Activated naive CD8-positive, alpha-beta T cell treated with anti-CD3 and anti-CD28 coated beads, Interleukin-2, amount 10 ng/mL, durations not matched to agents 7 days and 5 days (primary cell): Measurements from ENCODE around the gene GSTM2. TPM values are rescaled to one million over a fixed set of nuclear protein-coding genes. Genes with fewer than 3 reads are reported as not detected.
"Not testable (repeated sequence)": the region's sequence is repeated elsewhere in the genome, so short reads cannot be mapped to it uniquely, and the experiment has no call there.

Experiments used
- ATAC-seq: fragments of 150-1000 bp; cut with Tn5 transposase; one replicate; pipeline ENCODE4 v1.10.0; 2021; ENCODE audit warnings: low read depth, moderate library complexity
- POLR2A ChIA-PET: fragments of 350-600 bp; sonication (Branson Sonifier 250); formaldehyde crosslinking; loops from one replicate; lab custom pipeline; 2021; ENCODE audit warnings: antibody characterized with exemption; lab: Charles Lee
- DNase-seq: peaks from one replicate; pipeline ENCODE4 v3.0.0; 2021
- H3K27ac Mint-ChIP-seq: one replicate; pipeline ENCODE4 v1.8.0; 2022; ENCODE audit warnings: mild to moderate bottlenecking, mixed read lengths
- H3K27me3 Mint-ChIP-seq: one replicate; pipeline ENCODE4 v1.8.0; 2022; ENCODE audit warnings: mild to moderate bottlenecking, moderate library complexity, mixed read lengths
- H3K36me3 Mint-ChIP-seq: one replicate; pipeline ENCODE4 v1.8.0; 2021; ENCODE audit warnings: mild to moderate bottlenecking, mixed read lengths
- H3K4me1 Mint-ChIP-seq: one replicate; pipeline ENCODE4 v1.8.0; 2021; ENCODE audit warnings: mixed read lengths
- H3K4me3 Mint-ChIP-seq: one replicate; pipeline ENCODE4 v1.8.0; 2022; ENCODE audit warnings: mild to moderate bottlenecking, moderate library complexity, mixed read lengths
- H3K9me3 Mint-ChIP-seq: one replicate; pipeline ENCODE4 v1.8.0; 2021; ENCODE audit warnings: mixed read lengths
- total RNA-seq, 2 experiments: library from RNA; stranded (reverse); gene quantifications; one replicate each; pipeline ENCODE4 v1.2.3, GENCODE V29; 2021

The GSTM2 gene
- total RNA-seq, 2 experiments from 2014 or later = 16.8 to 17.3 TPM

GRCh38 chr1:109709822-109710221, 42.0 kb downstream of the GSTM2 start:
- ATAC-seq, H3K36me3 Mint-ChIP-seq, POLR2A ChIA-PET: not testable (repeated sequence)

GRCh38 chr1:109711593-109712320, 43.9 kb downstream of the GSTM2 start, which contains the start of gene GSTM5:
Gene GSTM5 (plus strand): TSS chr1:109712251. CDS start chr1:109712313, 62 bp downstream.
- H3K9me3 Mint-ChIP-seq = peaks cover 11% of the 10 kb centered on the region
- H3K27me3 Mint-ChIP-seq, H3K36me3 Mint-ChIP-seq, H3K4me3 Mint-ChIP-seq, DNase-seq, H3K4me1 Mint-ChIP-seq, H3K27ac Mint-ChIP-seq, ATAC-seq: not testable (repeated sequence)
- POLR2A ChIA-PET = interaction anchor here (0.6 kb wide), 1 partner anchor 169 kb away, joined by 5 read pairs; no protein-coding TSS in a partner anchor

More at GRCh38 chr1:109709822-109710221, 42.0 kb downstream of the GSTM2 start:
- not testable (repeated sequence) for H3K27me3 Mint-ChIP-seq, H3K27ac Mint-ChIP-seq, H3K4me1 Mint-ChIP-seq, DNase-seq, H3K4me3 Mint-ChIP-seq
- peaks cover 11% of the 10 kb centered on the region for H3K9me3 Mint-ChIP-seq

GRCh38 chr1:109712321-109712864, 44.5 kb downstream of the GSTM2 start:
- H3K9me3 Mint-ChIP-seq = peaks cover 11% of the 10 kb centered on the region
- H3K27me3 Mint-ChIP-seq = no peaks in the 10 kb centered on the region
- no peak overlapping the region for H3K4me3 Mint-ChIP-seq
- no peaks in the 10 kb centered on the region for H3K36me3 Mint-ChIP-seq
- POLR2A ChIA-PET = interaction anchor here (0.6 kb wide), 1 partner anchor 169 kb away, joined by 5 read pairs; no protein-coding TSS in a partner anchor
- no peak overlapping the region for H3K27ac Mint-ChIP-seq
- no peak for DNase-seq
- no peak for ATAC-seq
- H3K4me1 Mint-ChIP-seq = no peaks in the 10 kb centered on the region

GRCh38 chr1:109713636-109714035, 45.8 kb downstream of the GSTM2 start:
- no peak overlapping the region for H3K4me3 Mint-ChIP-seq
- H3K9me3 Mint-ChIP-seq = peaks cover 6% of the 10 kb centered on the region
- no peaks in the 10 kb centered on the region for H3K36me3 Mint-ChIP-seq
- DNase-seq (no peak), ATAC-seq (no peak)
- no peaks in the 10 kb centered on the region for H3K4me1 Mint-ChIP-seq
- H3K27me3 Mint-ChIP-seq = no peaks in the 10 kb centered on the region
- no peak overlapping the region for H3K27ac Mint-ChIP-seq
- POLR2A ChIA-PET = no interaction called here

GRCh38 chr1:109714661-109715372, 47.0 kb downstream of the GSTM2 start:
- no peak for DNase-seq
- POLR2A ChIA-PET = no interaction called here
- no peaks in the 10 kb centered on the region for H3K27me3 Mint-ChIP-seq
- no peak for ATAC-seq
- no peaks in the 10 kb centered on the region for H3K4me1 Mint-ChIP-seq
- no peaks in the 10 kb centered on the region for H3K9me3 Mint-ChIP-seq
- H3K36me3 Mint-ChIP-seq = no peaks in the 10 kb centered on the region
- H3K4me3 Mint-ChIP-seq = no peak overlapping the region
- no peak overlapping the region for H3K27ac Mint-ChIP-seq

- POLR2A ChIA-PET = no interaction called here
- no peaks in the 10 kb centered on the region for H3K36me3 Mint-ChIP-seq
- no peaks in the 10 kb centered on the region for H3K9me3 Mint-ChIP-seq
- H3K4me1 Mint-ChIP-seq = no peaks in the 10 kb centered on the region
- no peak overlapping the region for H3K4me3 Mint-ChIP-seq
- no peak for DNase-seq
- no peak overlapping the region for H3K27ac Mint-ChIP-seq
- ATAC-seq = no peak
- H3K27me3 Mint-ChIP-seq = peaks cover 5% of the 10 kb centered on the region
Measured at GRCh38 chr1:109716121-109716520, 48.3 kb downstream of the GSTM2 start.

- Mint-ChIP-seq H3K27ac (no peak overlapping the region), H3K27me3 (peaks cover 8% of the 10 kb centered on the region), H3K9me3 (no peaks in the 10 kb centered on the region), H3K36me3 (no peaks in the 10 kb centered on the region), H3K4me3 (no peak overlapping the region), H3K4me1 (no peaks in the 10 kb centered on the region)
- ATAC-seq (no peak), DNase-seq (no peak)
- POLR2A ChIA-PET = no interaction called here
Measured at GRCh38 chr1:109716570-109717090, 48.8 kb downstream of the GSTM2 start.

- no peak for DNase-seq
- H3K27me3 Mint-ChIP-seq = peaks cover 12% of the 10 kb centered on the region
- no peak overlapping the region for H3K4me3 Mint-ChIP-seq
- no peaks in the 10 kb centered on the region for H3K36me3 Mint-ChIP-seq
- POLR2A ChIA-PET = no interaction called here
- ATAC-seq = no peak
- no peaks in the 10 kb centered on the region for H3K9me3 Mint-ChIP-seq
- no peak overlapping the region for H3K27ac Mint-ChIP-seq
- H3K4me1 Mint-ChIP-seq = no peaks in the 10 kb centered on the region
Measured at GRCh38 chr1:109717729-109718128, 49.9 kb downstream of the GSTM2 start.

GRCh38 chr1:109718495-109718894, 50.6 kb downstream of the GSTM2 start:
- Mint-ChIP-seq H3K27ac (no peak overlapping the region), H3K9me3 (no peaks in the 10 kb centered on the region), H3K27me3 (peaks cover 12% of the 10 kb centered on the region), H3K4me3 (no peak overlapping the region), H3K36me3 (no peaks in the 10 kb centered on the region), H3K4me1 (no peaks in the 10 kb centered on the region)
- DNase-seq (no peak), ATAC-seq (no peak)
- POLR2A ChIA-PET = no interaction called here

- peaks cover 12% of the 10 kb centered on the region for H3K27me3 Mint-ChIP-seq
- no peaks in the 10 kb centered on the region for H3K36me3 Mint-ChIP-seq
- no peak for ATAC-seq
- no peaks in the 10 kb centered on the region for H3K4me1 Mint-ChIP-seq
- POLR2A ChIA-PET = no interaction called here
- DNase-seq = no peak
- no peak overlapping the region for H3K27ac Mint-ChIP-seq
- no peak overlapping the region for H3K4me3 Mint-ChIP-seq
- no peaks in the 10 kb centered on the region for H3K9me3 Mint-ChIP-seq
Measured at GRCh38 chr1:109719337-109719837, 51.5 kb downstream of the GSTM2 start.

- H3K4me1 Mint-ChIP-seq = no peaks in the 10 kb centered on the region
- no peaks in the 10 kb centered on the region for H3K9me3 Mint-ChIP-seq
- no peak overlapping the region for H3K4me3 Mint-ChIP-seq
- no peak overlapping the region for H3K27ac Mint-ChIP-seq
- ATAC-seq = no peak
- POLR2A ChIA-PET = no interaction called here
- H3K27me3 Mint-ChIP-seq = peaks cover 15% of the 10 kb centered on the region
- no peaks in the 10 kb centered on the region for H3K36me3 Mint-ChIP-seq
- DNase-seq = no peak
Measured at GRCh38 chr1:109721042-109721441, 53.2 kb downstream of the GSTM2 start.

GRCh38 chr1:109721971-109722370, 54.1 kb downstream of the GSTM2 start:
- Mint-ChIP-seq H3K4me3 (no peak overlapping the region), H3K9me3 (no peaks in the 10 kb centered on the region), H3K27ac (no peak overlapping the region), H3K27me3 (peaks cover 18% of the 10 kb centered on the region), H3K36me3 (no peaks in the 10 kb centered on the region), H3K4me1 (no peaks in the 10 kb centered on the region)
- DNase-seq = no peak
- POLR2A ChIA-PET = no interaction called here
- ATAC-seq = no peak

- H3K4me3 Mint-ChIP-seq = no peak overlapping the region
- ATAC-seq (no peak), DNase-seq (no peak)
- H3K27me3 Mint-ChIP-seq = peaks cover 21% of the 10 kb centered on the region
- POLR2A ChIA-PET = no interaction called here
- H3K4me1 Mint-ChIP-seq = no peaks in the 10 kb centered on the region
- no peaks in the 10 kb centered on the region for H3K9me3 Mint-ChIP-seq
- H3K36me3 Mint-ChIP-seq = no peaks in the 10 kb centered on the region
- H3K27ac Mint-ChIP-seq = no peak overlapping the region
Measured at GRCh38 chr1:109722908-109723691, 55.2 kb downstream of the GSTM2 start.
